ENCODE results near the gene NHSL2.

The NHSL2 gene

DNA sequence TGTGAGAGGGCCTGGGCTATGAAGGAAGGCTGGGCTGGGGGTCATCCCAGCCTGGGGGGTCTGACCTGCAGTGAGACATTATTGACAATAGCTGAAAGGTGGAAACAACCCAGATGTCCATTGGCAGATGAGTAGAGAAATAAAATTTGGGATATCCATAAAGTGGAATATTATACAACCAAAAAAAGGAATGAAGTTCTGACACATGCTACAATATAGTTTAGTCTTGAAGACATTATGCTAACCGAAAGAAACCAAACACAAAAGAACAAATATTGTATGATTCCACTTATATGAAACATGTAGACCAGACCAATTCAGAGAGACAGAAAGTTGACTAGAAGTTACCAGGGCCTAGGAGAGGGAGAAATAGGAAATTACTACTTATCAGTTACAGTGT, 176.3 kb downstream of the NHSL2 start:
- TF ChIP-seq, protein P1, sequence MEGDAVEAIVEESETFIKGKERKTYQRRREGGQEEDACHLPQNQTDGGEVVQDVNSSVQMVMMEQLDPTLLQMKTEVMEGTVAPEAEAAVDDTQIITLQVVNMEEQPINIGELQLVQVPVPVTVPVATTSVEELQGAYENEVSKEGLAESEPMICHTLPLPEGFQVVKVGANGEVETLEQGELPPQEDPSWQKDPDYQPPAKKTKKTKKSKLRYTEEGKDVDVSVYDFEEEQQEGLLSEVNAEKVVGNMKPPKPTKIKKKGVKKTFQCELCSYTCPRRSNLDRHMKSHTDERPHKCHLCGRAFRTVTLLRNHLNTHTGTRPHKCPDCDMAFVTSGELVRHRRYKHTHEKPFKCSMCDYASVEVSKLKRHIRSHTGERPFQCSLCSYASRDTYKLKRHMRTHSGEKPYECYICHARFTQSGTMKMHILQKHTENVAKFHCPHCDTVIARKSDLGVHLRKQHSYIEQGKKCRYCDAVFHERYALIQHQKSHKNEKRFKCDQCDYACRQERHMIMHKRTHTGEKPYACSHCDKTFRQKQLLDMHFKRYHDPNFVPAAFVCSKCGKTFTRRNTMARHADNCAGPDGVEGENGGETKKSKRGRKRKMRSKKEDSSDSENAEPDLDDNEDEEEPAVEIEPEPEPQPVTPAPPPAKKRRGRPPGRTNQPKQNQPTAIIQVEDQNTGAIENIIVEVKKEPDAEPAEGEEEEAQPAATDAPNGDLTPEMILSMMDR (IDR thresholded peaks at IDR 0.05; ENCODE audit: control insufficient read depth, insufficient read depth, low read depth, low read length, missing control alignments), result no peak
- H3K4me3 ChIP-seq (ENCODE audit: control insufficient read depth, low read depth, low read length), result no peak overlapping the region
- no peak for DNase-seq (ENCODE audit: low read depth)

DNA sequence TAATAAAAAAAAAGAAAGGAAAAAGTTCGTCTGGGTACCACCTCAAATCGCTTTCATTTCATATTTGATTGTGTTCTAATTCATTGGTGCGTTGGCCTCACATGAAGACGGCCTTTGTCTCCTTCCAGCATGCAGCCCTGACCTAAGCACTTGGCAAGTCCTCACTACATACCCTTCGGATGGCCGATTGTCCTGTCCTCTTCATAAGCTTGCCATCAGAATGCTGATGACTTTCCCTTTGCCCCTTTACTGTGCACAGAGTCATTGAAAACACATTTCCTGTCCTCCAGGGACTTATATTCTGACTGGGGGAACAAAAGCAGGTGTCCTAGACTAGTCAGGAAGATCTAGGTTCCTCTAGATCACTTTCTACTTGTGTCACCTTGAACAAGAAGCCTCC, 178.1 kb downstream of the NHSL2 start:
- TF ChIP-seq, protein P1 (IDR thresholded peaks at IDR 0.05; ENCODE audit: control insufficient read depth, insufficient read depth, low read depth, low read length, missing control alignments), result no peak
- DNase-seq (ENCODE audit: low read depth), result no peak
- no peak overlapping the region for H3K4me3 ChIP-seq (ENCODE audit: control insufficient read depth, low read depth, low read length)

- TF ChIP-seq, protein P1 (IDR thresholded peaks at IDR 0.05; ENCODE audit: control insufficient read depth, insufficient read depth, low read depth, low read length, missing control alignments), result no peak
- H3K4me3 ChIP-seq (ENCODE audit: control insufficient read depth, low read depth, low read length), result no peak overlapping the region
- DNase-seq (ENCODE audit: low read depth), result no peak
Observed at GRCh38 chrX:72089254-72089653, 178.6 kb downstream of the NHSL2 start.

DNA sequence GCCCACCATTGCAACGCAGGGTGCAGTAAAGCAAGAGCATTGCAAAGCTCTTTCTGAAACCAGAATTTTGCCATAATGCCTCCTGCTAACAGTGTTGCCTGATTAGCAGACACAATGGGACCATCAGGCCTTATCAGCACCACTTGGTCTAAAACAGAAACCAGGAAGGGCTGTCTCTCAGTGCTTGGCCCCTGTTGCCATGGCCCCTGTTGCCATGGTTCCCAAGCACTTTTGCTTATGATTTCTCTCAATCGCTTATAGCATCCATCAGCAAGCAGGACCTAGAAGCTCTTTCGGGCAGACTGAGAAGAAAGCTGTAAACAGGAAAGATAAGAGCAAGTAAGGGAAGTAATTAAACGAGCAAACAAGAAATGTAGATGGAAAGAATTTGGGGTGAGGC, 184.2 kb downstream of the NHSL2 start:
- TF ChIP-seq, protein P1 (IDR thresholded peaks at IDR 0.05; ENCODE audit: control insufficient read depth, insufficient read depth, low read depth, low read length, missing control alignments), result no peak
- H3K4me3 ChIP-seq (ENCODE audit: control insufficient read depth, low read depth, low read length), result no peak overlapping the region
- DNase-seq (ENCODE audit: low read depth), result no peak

DNA sequence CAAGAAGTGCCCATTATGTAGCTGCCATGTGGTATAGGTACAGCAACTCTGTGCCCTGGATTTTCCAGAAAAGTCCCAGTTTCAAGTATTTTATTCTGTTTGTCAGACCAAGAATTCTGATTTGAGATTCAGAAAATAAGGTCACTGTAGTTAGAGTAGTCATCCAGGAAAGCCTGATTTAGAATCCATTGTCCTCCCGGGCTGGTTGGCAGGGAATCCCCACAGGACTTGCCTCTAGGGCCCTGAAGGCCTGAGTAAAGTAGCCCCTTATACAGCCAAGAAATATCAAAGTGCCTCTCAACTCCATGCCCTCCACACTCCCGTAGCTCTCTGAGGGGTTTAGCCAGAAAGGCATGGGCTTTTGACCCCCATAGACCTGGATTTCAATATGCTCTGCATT, 184.7 kb downstream of the NHSL2 start:
- TF ChIP-seq, protein P1 (IDR thresholded peaks at IDR 0.05; ENCODE audit: control insufficient read depth, insufficient read depth, low read depth, low read length, missing control alignments), result no peak
- DNase-seq (ENCODE audit: low read depth), result no peak

DNA sequence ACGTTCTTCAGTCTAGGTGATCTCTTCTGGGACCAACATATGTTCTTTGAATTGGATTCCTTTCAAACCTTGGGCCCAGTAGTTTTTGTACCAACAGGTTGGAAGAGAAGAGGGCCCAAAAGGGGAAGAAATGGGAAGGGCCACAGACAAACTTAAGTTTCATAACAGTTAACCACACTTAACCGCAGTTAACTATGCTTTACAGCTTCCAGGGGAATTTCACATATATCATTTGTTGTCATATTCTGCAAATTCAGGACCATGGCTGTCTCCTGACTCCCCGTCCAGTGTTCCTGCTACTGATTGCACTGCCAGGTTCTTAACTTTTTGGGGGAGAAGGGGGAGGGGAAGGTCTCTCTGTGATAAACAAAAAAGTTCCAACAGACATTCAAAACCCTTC, 186.5 kb downstream of the NHSL2 start:
- no peak overlapping the region for H3K4me3 ChIP-seq (ENCODE audit: control insufficient read depth, low read depth, low read length)
- TF ChIP-seq, protein P1 (IDR thresholded peaks at IDR 0.05; ENCODE audit: control insufficient read depth, insufficient read depth, low read depth, low read length, missing control alignments), result no peak
- DNase-seq (ENCODE audit: low read depth), result no peak

More for the DNA sequence above, 184.7 kb downstream of the NHSL2 start:
- H3K4me3 ChIP-seq (ENCODE audit: control insufficient read depth, low read depth, low read length), result no peak overlapping the region

Data from AG09309 (cell line).